H1 (cell line): ENCODE data around the gene ZBTB37. TPM values are rescaled to one million over a fixed set of nuclear protein-coding genes. Genes with fewer than 3 reads are reported as not detected.

Source experiments
- CTCF ChIA-PET: fragments of 300-600 bp; sonication (Branson Sonifier 250); formaldehyde crosslinking; loops from one replicate; lab custom pipeline; 2021; ENCODE audit not compliant: partially characterized antibody; lab: Charles Lee
- POLR2A ChIA-PET: fragments of 300-600 bp; sonication (Branson Sonifier 250); formaldehyde crosslinking; loops from one replicate; lab custom pipeline; 2021; ENCODE audit warnings: inconsistent platforms; ENCODE audit not compliant: partially characterized antibody; lab: Charles Lee
- DNase-seq, 2 experiments: peaks; one replicate each; pipeline versions ENCODE4 v3.0.0 to v3.0.0-alpha.2; 2010 to 2022; ENCODE audit warnings: low spot score in 2 of 2, low read depth in 1 of 2, mixed read lengths in 1 of 2
- FAIRE-seq: peaks from 2 replicates; lab custom pipeline; 2011; peaks lifted over from hg19 to GRCh38; lab: Jason Lieb, UNC
- H2AFZ ChIP-seq: 2 replicates; pipeline ENCODE4 v1.8.1; 2012; ENCODE audit warnings: low read length, inconsistent platforms
- H2AK5ac ChIP-seq: 2 replicates; pipeline ENCODE4 v1.6.1; 2013; ENCODE audit warnings: low read depth, low read length
- H2BK120ac ChIP-seq: replicated peaks from 2 replicates; pipeline ENCODE3; 2013; ENCODE audit warnings: low read depth, low read length, inconsistent platforms
- H2BK12ac ChIP-seq: 2 replicates; pipeline ENCODE4 v1.6.1; 2013; ENCODE audit warnings: low read depth, low read length
- H2BK15ac ChIP-seq: 2 replicates; pipeline ENCODE4 v1.6.1; 2013; ENCODE audit warnings: low read length
- H2BK20ac ChIP-seq: 2 replicates; pipeline ENCODE4 v1.6.1; 2013; ENCODE audit warnings: low read length
- H2BK5ac ChIP-seq: 2 replicates; pipeline ENCODE4 v1.6.1; 2013; ENCODE audit warnings: low read depth, low read length
- H3K14ac ChIP-seq: 2 replicates; pipeline ENCODE4 v1.6.1; 2013; ENCODE audit warnings: inconsistent platforms; ENCODE audit not compliant: insufficient read length
- H3K18ac ChIP-seq: 2 replicates; pipeline ENCODE4 v1.6.1; 2013; ENCODE audit warnings: low read length; ENCODE audit errors: extremely low read depth
- H3K23ac ChIP-seq: 2 replicates; pipeline ENCODE4 v1.6.1; 2013; ENCODE audit warnings: inconsistent platforms; ENCODE audit not compliant: insufficient read length
- H3K23me2 ChIP-seq: 2 replicates; pipeline ENCODE4 v1.6.1; 2013; ENCODE audit warnings: low read depth, low read length
- H3K27ac ChIP-seq: 2 replicates; pipeline ENCODE4 v1.6.1; 2011; ENCODE audit warnings: low read depth, low read length, inconsistent platforms
- H3K27me3 ChIP-seq, 4 experiments: replicated peaks in 1 of 4; 1 replicate in 1 of 4; 2 replicates in 3 of 4; pipeline versions ENCODE4 v1.6.1 to v1.8.1; 2011 to 2013; ENCODE audit warnings: low read length in 3 of 4, mild to moderate bottlenecking in 3 of 4, inconsistent platforms in 2 of 4, mixed read lengths in 2 of 4, moderate library complexity in 1 of 4; ENCODE audit not compliant: control insufficient read depth in 3 of 4, insufficient read depth in 3 of 4; ENCODE audit errors: extremely low read depth in 1 of 4
- H3K36me3 ChIP-seq, 4 experiments: 2 replicates each; pipeline versions ENCODE4 v1.6.1 to v1.8.1; 2011 to 2013; ENCODE audit warnings: mild to moderate bottlenecking in 4 of 4, low read length in 3 of 4, moderate library complexity in 2 of 4, control low read depth in 1 of 4, inconsistent platforms in 1 of 4; ENCODE audit not compliant: insufficient read depth in 4 of 4, control insufficient read depth in 2 of 4
- H3K4ac ChIP-seq: replicated peaks from 2 replicates; pipeline ENCODE3; 2013; ENCODE audit warnings: low read length, low read depth, mixed read lengths, inconsistent platforms; ENCODE audit not compliant: insufficient read length
- H3K4me1 ChIP-seq, 4 experiments: replicated peaks in 1 of 4; 1 replicate in 1 of 4; 2 replicates in 3 of 4; pipeline versions ENCODE4 v1.6.1 to v1.8.1; 2011 to 2013; ENCODE audit warnings: low read length in 3 of 4, inconsistent platforms in 2 of 4, mixed read lengths in 1 of 4; ENCODE audit not compliant: insufficient read depth in 4 of 4, control insufficient read depth in 3 of 4
- H3K4me2 ChIP-seq, 2 experiments: 2 replicates each; pipeline versions ENCODE4 v1.6.1 to v1.8.1; 2011 to 2013; ENCODE audit warnings: low read depth in 2 of 2, low read length in 2 of 2, control low read depth in 1 of 2, inconsistent platforms in 1 of 2, mild to moderate bottlenecking in 1 of 2; ENCODE audit not compliant: insufficient read depth in 1 of 2
- H3K4me3 ChIP-seq, 4 experiments: fragments of 200-600, 300-600 bp in 1 of 4; sonication (generic), shearing (Covaris generic), sonication (Bioruptor Twin) in 1 of 4; 2 replicates each; pipeline versions ENCODE4 v1.5.1 to v1.8.1; 2011 to 2016; ENCODE audit warnings: low read length in 4 of 4, low read depth in 3 of 4, control low read depth in 2 of 4, inconsistent platforms in 2 of 4, mild to moderate bottlenecking in 2 of 4, mixed read lengths in 1 of 4, moderate library complexity in 1 of 4; ENCODE audit not compliant: insufficient read depth in 2 of 4; ENCODE audit errors: extremely low read depth in 1 of 4
- H3K56ac ChIP-seq: replicated peaks from 2 replicates; pipeline ENCODE3; 2013; ENCODE audit warnings: low read depth, mild to moderate bottlenecking, mixed read lengths, low read length, inconsistent platforms; ENCODE audit not compliant: insufficient read length
- H3K79me1 ChIP-seq: 2 replicates; pipeline ENCODE4 v1.6.1; 2013; ENCODE audit warnings: low read depth, low read length, control low read depth
- H3K79me2 ChIP-seq, 2 experiments: 2 replicates each; pipeline versions ENCODE4 v1.6.1 to v1.8.1; 2012 to 2013; ENCODE audit warnings: low read length in 2 of 2, mild to moderate bottlenecking in 2 of 2, inconsistent platforms in 1 of 2; ENCODE audit not compliant: insufficient read depth in 2 of 2, control insufficient read depth in 1 of 2
- H3K9ac ChIP-seq, 4 experiments: replicated peaks in 1 of 4; 1 replicate in 1 of 4; 2 replicates in 3 of 4; pipeline versions ENCODE4 v1.6.1 to v1.8.1; 2011 to 2013; ENCODE audit warnings: low read depth in 3 of 4, low read length in 3 of 4, control low read depth in 2 of 4, mild to moderate bottlenecking in 2 of 4, moderate library complexity in 2 of 4, inconsistent platforms in 1 of 4; ENCODE audit errors: extremely low read depth in 1 of 4
- H3K9me3 ChIP-seq, 2 experiments: 2 replicates each; pipeline versions ENCODE4 v1.6.1 to v1.8.1; 2012 to 2013; ENCODE audit warnings: mild to moderate bottlenecking in 2 of 2, moderate library complexity in 2 of 2, control low read depth in 1 of 2, inconsistent platforms in 1 of 2, low read depth in 1 of 2, low read length in 1 of 2, mixed read lengths in 1 of 2; ENCODE audit not compliant: insufficient read depth in 2 of 2
- H4K20me1 ChIP-seq, 2 experiments: replicated peaks in 1 of 2; 2 replicates each; pipeline versions ENCODE3 to v1.8.1; 2011 to 2013; ENCODE audit warnings: inconsistent platforms in 2 of 2, low read length in 2 of 2, mild to moderate bottlenecking in 1 of 2; ENCODE audit not compliant: insufficient read depth in 2 of 2, control insufficient read depth in 1 of 2
- H4K5ac ChIP-seq: 2 replicates; pipeline ENCODE4 v1.6.1; 2013; ENCODE audit warnings: low read length, low read depth, mixed read lengths, inconsistent platforms; ENCODE audit not compliant: insufficient read length
- H4K8ac ChIP-seq: 2 replicates; pipeline ENCODE4 v1.8.0; 2013; ENCODE audit warnings: mild to moderate bottlenecking, moderate library complexity, low read length, inconsistent platforms; ENCODE audit not compliant: insufficient read depth; ENCODE audit errors: extremely low read depth
- H4K91ac ChIP-seq: replicated peaks from 2 replicates; pipeline ENCODE3; 2013; ENCODE audit warnings: low read length, mixed read lengths, inconsistent platforms; ENCODE audit not compliant: insufficient read length
- ATF3 ChIP-seq: IDR thresholded peaks from 2 replicates; pipeline ENCODE4 v1.6.1; 2011; ENCODE audit warnings: low read depth, mild to moderate bottlenecking, low read length; ENCODE audit not compliant: insufficient read depth
- BRCA1 ChIP-seq: IDR thresholded peaks from 2 replicates; pipeline ENCODE4 v1.6.1; 2012; ENCODE audit warnings: low read depth, low read length, improper control_type of control experiment
- E2F6 ChIP-seq: IDR thresholded peaks from 2 replicates; pipeline ENCODE4 v1.6.1; 2012; ENCODE audit warnings: inconsistent platforms
- JUND ChIP-seq: IDR thresholded peaks from 2 replicates; pipeline ENCODE4 v1.6.1; 2011; ENCODE audit warnings: mild to moderate bottlenecking, improper control_type of control experiment, low read length
- MAX ChIP-seq: IDR thresholded peaks from 2 replicates; pipeline ENCODE4 v1.6.1; 2012; ENCODE audit warnings: inconsistent platforms
- SIN3A ChIP-seq, 2 experiments: IDR thresholded peaks in 1 of 2; conservative IDR thresholded peaks in 1 of 2; 2 replicates each; pipeline ENCODE4 v1.6.1; 2011 to 2012; ENCODE audit warnings: low read length in 2 of 2, improper control_type of control experiment in 1 of 2, low read depth in 1 of 2, mild to moderate bottlenecking in 1 of 2
- SIX5 ChIP-seq: IDR thresholded peaks from 2 replicates; pipeline ENCODE4 v1.6.1; 2011; ENCODE audit warnings: mild to moderate bottlenecking, low read depth, low read length
- TAF1 ChIP-seq: IDR thresholded peaks from 2 replicates; pipeline ENCODE4 v1.6.1; 2011; ENCODE audit warnings: mild to moderate bottlenecking, low read depth, low read length
- WGBS, 2 experiments: shearing (Covaris generic) in 1 of 2; methylation state at CpG; one replicate each; pipeline versions ENCODE4 v1.1.6 to v1.1.7; 2013 to 2015; ENCODE audit warnings: low lambda C conversion rate in 2 of 2, mixed read lengths in 2 of 2, inconsistent platforms in 1 of 2, low coverage in 1 of 2, missing lambda C conversion rate in 1 of 2; ENCODE audit not compliant: insufficient replicate concordance in 2 of 2, insufficient coverage in 1 of 2, insufficient read length in 1 of 2; ENCODE audit errors: extremely low coverage in 1 of 2, missing lambda C conversion rate in 1 of 2; 5-methylcytosine and 5-hydroxymethylcytosine counted together
- polyA plus RNA-seq, 7 experiments: library from polyadenylated mRNA; depleted of rRNA in 3 of 7; stranded (reverse) in 5 of 7; unstranded in 2 of 7; fragments of >200 nt in 5 of 7; fragments of 200-250 nt in 2 of 7; gene quantifications; 1 replicate in 5 of 7; 2 replicates in 1 of 7; 4 replicates in 1 of 7; pipeline versions ENCODE4 v1.2.1 to v1.2.3, GENCODE V29; 2011 to 2013; ENCODE audit warnings: missing spikeins in 2 of 7, mixed read lengths in 2 of 7
- total RNA-seq: library from RNA; stranded (reverse); fragmentation: NEBNext Ultra II Directional; extraction: Animal tissue kit (Norgen Biotek cat#: 25700); gene quantifications from 2 replicates; pipeline ENCODE4 v1.2.1, GENCODE V29; 2021

The ZBTB37 gene
- total and polyA plus RNA-seq, 2 of the 8 experiments (the other 6 are each of a cell fraction or from before 2014, with no cell fraction given): 1.7 to 12.5 TPM

GRCh38 chr1:173824315-173825081 lies 43.7 kb upstream of the ZBTB37 start, which contains the start of the genes CENPL and DARS2:
TSS of gene CENPL (minus strand) at chr1:173824883. CDS start at chr1:173811299, 13,584 bp downstream.
TSS of gene DARS2 (plus strand) at chr1:173824673. CDS start at chr1:173825230, 557 bp downstream.
- H3K4me2 ChIP-seq: peak within 1 kb of the TSS; percentile 78 to 95
- peak within 1 kb of the TSS; percentile 87 for H4K5ac ChIP-seq
- H3K4me1 ChIP-seq: no peaks in the 10 kb centered on the region; a peak in 3 of 7 replicates
- H2BK15ac ChIP-seq: peak within 1 kb of the TSS; percentile 84; the same call in 1 of the 2 replicates
- H3K9me3 ChIP-seq: no peaks in the 10 kb centered on the region
- peak within 1 kb of the TSS; percentile 93 for H2BK5ac ChIP-seq
- H3K23me2 ChIP-seq: peaks cover 7% of the 10 kb centered on the region
- ChIA-PET POLR2A (interaction anchor here (0.6 to 10.0 kb wide), 30 partner anchors 9 to 400 kb away, joined by 3 to 166 read pairs (median 4); partner anchors contain the start of genes GAS5, KLHL20, PRDX6 and ZBTB37), CTCF (interaction anchor here (0.7 to 1.5 kb wide), 5 partner anchors 13 to 1080 kb away, joined by 3 to 4 read pairs (median 3); no protein-coding TSS in a partner anchor)
- 1% methylated on average over 50 of the region's 55 CpGs; no CpG with 5 or more reads in 1 of the 2 experiments for WGBS, 2 experiments
- peak within 1 kb of the TSS; percentile 74 to 93 (median 88) for H3K9ac ChIP-seq
- peak within 1 kb of the TSS; percentile 98 for H3K18ac ChIP-seq
- FAIRE-seq: no peak
- peak within 1 kb of the TSS; percentile 47 for H2AFZ ChIP-seq
- no peak within 1 kb of the TSS for H3K23ac ChIP-seq
- no peaks in the 10 kb centered on the region for H3K79me1 ChIP-seq
- DNase-seq: peak; percentile 88 to 89
- peak within 1 kb of the TSS; percentile 69 to 96 (median 88) for H3K4me3 ChIP-seq
- H2BK120ac ChIP-seq: peak within 1 kb of the TSS; percentile 59
- H3K36me3 ChIP-seq: no peaks in the 10 kb centered on the region; a peak in 1 of 8 replicates
- no peak within 1 kb of the TSS for H2BK20ac ChIP-seq
- H2BK12ac ChIP-seq: peak within 1 kb of the TSS; percentile 77; the same call in 1 of the 2 replicates
- H4K8ac ChIP-seq: peak within 1 kb of the TSS; percentile 83
- no peak within 1 kb of the TSS; the same call in 1 of the 2 replicates for H2AK5ac ChIP-seq
- H3K56ac ChIP-seq: peak within 1 kb of the TSS; percentile 63
- H3K14ac ChIP-seq: no peak within 1 kb of the TSS
- H3K79me2 ChIP-seq: peaks cover 7 to 46% of the 10 kb centered on the region in 2 experiments
- H4K20me1 ChIP-seq: peaks cover 0 to 2% of the 10 kb centered on the region in 2 experiments
- peak within 1 kb of the TSS; percentile 36 for H3K4ac ChIP-seq
- no peaks in the 10 kb centered on the region for H3K27me3 ChIP-seq
- peak within 1 kb of the TSS; percentile 81 for H4K91ac ChIP-seq
- H3K27ac ChIP-seq: peak within 1 kb of the TSS; percentile 94
- peak; percentile 51; the same call in 1 of the 2 replicates for TF ChIP-seq ATF3
- TF ChIP-seq MAX: peak; percentile 62
- TF ChIP-seq TAF1: peak; percentile 89
- TF ChIP-seq SIN3A (conservative IDR thresholded peaks at IDR 0.05 in 1 of 2, IDR thresholded peaks at IDR 0.05 in 1 of 2; ENCODE audit: low read depth in 1 of 2, low read length in 2 of 2): peak; percentile 73 to 96; a peak in 3 of 4 replicates
- TF ChIP-seq SIX5: peak; percentile 55
- no peak for TF ChIP-seq E2F6
- 0 out of 2 replicates have a peak, but pooled peaks have one; percentile 6 for TF ChIP-seq JUND
- no peak for TF ChIP-seq BRCA1
